Right renal pelvis (tissue), 4 donors: ENCODE data around the gene TSPOAP1. TPM values are rescaled to one million over a fixed set of nuclear protein-coding genes. Genes with fewer than 3 reads are reported as not detected.

Source experiments
- DNase-seq, 4 donors: peaks; one replicate each; pipeline ENCODE4 v3.0.0-alpha.2; 2013; ENCODE audit warnings: low read depth in 4 of 4, low spot score in 3 of 4, missing footprints in 1 of 4
- polyA plus RNA-seq, 4 donors: library from polyadenylated mRNA; unstranded; fragments of 120-200 nt; gene quantifications; one replicate each; pipeline ENCODE4 v1.2.1, GENCODE V29; 2013; ENCODE audit not compliant: insufficient read length in 4 of 4

The TSPOAP1 gene
- polyA plus RNA-seq, 4 donors: 43.2 to 51.4 (median 47.0) TPM

DNA sequence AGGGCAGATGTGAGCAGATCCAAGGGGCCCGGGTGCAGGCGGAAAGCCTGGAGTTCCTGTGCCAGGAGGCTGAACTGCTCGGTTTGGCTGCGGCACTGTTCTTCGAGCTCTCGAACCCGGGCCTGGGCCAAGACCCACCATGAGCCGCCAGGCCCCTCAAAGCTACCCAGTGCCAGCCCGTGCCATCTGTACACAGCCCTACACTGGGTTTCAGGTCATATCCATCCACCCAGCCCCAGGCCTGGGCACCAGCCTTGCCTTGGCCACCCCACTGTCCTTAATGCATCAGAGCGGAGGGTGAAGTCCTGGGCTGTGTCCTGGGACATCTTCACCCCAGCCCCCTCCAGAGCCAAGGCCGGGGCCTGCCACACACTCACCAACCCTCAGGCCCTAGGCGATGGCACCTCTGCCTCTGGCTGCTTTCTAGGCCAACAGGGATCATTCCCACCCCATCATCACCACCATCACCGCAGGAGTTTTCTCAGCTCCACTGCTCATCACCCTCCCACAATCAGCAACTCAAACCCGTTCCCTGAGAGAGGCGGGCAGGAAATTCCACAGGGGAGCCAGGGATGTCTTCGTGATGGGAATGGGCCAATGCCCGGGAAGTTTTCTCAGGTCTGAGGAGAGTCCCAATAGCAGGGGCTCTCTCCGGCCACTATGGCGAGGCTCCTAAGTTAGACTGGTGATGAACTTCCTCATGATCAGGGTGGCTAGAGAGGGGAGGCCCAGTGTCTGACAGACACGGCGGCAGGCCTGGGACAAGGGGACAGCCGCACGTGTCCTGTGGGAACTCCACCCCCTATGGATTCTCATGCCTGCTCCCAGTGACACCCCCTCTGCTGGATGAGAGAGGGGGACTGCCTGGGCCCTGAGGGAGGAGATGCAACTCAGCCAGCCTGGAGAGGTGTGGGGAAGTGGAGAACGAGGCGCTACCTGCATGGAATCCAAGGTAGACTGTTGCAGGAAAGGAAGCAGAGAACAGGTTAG lies 9.1 kb downstream of the TSPOAP1 start:
- DNase-seq: no peak

DNA sequence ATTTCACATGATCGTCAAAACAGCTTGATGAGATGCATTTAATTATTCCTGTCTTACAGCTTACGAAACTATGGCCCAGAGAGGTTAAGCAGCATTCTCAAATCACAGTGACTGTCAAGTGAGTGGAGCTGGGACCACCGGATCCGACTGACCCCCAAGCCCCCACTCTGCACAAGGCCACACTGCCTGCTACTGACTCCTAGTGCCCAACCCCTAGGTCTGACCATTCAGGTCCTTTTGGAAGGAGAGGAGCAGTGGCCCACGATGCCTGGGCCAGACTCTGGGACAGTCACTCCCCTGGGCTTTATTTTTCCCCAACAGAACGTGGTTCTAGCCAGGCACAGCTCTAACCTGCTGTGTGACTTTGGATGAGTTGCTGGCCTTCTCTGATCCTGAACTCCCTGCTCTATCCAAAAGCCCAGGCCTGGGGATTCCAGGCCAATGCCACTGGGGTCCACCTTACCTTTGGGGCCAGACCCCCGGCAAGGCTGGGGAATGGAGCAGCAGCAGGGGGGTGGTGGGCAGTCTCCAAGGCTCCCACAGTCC lies 9.9 kb downstream of the TSPOAP1 start:
- DNase-seq: no peak

DNA sequence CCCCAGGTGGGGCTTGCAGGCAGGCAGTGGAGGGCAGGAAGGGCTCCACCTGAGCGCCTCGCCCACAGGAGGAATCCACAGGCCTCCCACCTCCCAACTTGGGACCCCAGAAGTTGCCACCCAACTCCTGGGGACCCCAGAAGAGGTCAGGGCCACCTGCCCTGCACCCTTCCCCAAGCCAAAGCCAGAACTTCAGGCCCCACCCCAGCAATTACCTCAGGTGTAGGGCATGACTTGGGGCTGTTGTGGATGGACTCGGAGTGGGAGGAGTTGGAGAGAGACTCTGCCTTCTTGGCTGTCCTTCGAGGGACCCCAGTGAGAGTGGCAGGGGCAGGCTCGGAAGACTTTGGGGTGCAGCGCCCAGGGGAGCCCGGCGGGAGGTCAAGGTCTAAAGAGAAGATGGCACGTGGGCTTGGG lies 10.5 kb downstream of the TSPOAP1 start:
- DNase-seq: no peak

DNA sequence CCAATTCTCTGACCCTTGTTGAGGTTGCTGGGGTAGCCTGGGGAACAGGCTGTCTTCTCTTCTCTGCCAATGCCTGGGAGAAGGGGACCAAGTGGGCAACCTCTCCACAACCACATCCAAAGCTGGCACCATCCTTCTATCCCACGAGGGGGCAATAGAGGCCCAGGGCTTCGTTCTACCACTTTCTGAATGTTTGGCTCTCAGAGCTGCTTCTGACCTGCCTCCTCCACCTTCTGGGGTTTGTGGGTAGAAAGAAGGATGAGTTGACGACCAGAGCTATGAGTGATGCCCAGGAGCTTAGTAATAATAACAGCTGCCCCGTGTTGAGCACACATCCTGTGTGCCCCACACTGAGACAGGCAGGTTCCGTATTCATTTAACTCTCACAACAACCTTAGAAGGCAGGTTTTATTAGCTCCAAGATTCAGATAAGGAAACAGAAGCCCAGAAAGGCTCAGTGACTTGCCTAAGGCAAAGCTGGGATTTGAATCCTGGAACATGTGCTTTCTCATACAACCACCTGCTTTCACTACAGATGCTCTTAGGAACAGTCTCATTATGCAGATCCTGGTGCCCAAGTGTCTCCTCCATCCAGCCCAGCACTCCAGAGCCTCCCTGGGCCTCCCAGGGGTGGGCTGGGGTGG lies 11.1 kb downstream of the TSPOAP1 start:
- DNase-seq: no peak

DNA sequence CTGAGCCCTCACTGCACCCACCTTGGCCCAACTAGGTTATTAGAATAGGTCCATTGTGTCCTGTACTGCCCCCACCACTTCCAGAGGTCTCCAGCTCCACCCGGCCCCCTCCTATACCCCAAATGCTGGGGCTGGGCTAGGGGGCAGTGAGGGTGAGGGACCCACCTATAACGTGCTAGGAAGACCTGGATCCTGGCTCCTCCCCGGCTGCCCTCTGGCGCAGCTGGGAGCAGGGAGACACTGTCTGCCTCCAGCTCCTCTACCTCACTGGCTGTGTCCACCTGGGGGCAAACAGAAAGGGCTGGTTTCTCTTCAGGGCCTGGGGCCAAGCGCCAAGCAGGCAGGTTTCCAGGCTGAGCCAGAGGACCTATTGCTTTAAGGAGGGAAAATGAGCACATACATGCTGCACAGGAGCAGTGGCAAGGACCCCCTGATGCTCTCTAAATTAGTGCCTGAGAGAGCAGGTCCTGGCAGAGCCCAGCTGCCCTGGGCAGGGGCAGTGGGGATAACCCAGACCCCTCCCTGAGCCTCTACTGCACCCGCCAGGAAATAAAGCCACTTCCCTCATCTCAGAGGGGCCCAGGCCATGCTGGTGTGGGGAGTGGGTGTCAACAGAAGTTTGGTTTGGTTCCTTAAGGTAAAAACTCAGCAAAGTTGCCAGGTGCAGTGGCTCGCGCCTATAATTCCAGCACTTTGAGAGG lies 12.2 kb downstream of the TSPOAP1 start:
- DNase-seq: no peak

DNA sequence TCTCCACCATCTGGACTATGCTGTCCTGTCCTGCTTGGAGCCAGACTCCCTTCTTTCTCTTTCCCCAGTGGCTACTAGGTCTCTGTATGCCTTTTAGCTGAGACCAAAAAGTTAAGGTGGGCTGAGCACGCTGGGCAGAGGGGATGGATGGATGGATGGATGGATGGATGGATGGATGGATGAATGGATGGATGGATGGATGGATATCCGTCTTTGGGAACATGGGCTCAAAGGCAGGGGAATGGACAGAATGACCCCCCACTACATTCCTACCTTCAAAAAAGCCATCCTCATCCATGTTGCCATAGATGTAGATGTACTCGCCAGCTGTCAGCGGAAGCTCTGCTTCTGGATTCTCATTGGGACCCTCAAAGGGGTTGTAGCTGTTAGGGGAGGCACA lies 12.8 kb downstream of the TSPOAP1 start:
- DNase-seq: no peak

DNA sequence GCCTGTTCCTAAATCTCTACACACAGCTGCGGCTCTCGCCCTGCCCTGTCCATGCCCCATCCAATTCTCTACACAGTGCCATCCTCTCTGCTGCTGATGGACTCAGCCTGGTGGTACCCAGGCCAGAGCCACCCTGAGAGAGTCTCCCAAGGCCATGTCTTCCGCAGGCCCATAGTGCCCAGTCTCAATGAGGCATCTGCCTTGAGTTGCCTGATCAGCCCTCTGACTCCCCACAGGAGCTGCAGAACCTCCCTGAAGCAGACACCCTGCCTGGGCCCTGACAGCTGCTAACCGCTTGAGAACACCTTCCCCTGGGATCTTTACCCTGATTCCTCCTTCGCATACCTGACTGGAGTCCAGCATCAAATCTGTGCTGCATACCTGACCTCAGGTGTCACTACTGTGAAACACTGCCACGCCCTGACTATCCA lies 13.3 kb downstream of the TSPOAP1 start:
- DNase-seq: no peak

DNA sequence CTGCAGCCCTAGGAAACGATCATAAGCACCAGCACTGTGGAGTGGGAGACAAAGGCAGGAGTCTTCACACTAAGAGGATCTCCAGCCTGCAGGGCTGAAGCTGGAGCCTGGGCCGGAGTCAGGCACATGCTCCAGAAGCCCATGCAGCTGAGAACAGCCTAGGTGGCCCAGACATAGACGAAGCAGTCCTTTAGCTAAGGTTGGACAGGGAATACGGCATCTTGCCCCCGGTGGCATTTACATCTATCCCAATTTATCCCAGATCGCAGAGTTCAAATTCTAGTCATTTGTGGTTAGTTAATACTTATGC lies 13.9 kb downstream of the TSPOAP1 start:
- no peak for DNase-seq

DNA sequence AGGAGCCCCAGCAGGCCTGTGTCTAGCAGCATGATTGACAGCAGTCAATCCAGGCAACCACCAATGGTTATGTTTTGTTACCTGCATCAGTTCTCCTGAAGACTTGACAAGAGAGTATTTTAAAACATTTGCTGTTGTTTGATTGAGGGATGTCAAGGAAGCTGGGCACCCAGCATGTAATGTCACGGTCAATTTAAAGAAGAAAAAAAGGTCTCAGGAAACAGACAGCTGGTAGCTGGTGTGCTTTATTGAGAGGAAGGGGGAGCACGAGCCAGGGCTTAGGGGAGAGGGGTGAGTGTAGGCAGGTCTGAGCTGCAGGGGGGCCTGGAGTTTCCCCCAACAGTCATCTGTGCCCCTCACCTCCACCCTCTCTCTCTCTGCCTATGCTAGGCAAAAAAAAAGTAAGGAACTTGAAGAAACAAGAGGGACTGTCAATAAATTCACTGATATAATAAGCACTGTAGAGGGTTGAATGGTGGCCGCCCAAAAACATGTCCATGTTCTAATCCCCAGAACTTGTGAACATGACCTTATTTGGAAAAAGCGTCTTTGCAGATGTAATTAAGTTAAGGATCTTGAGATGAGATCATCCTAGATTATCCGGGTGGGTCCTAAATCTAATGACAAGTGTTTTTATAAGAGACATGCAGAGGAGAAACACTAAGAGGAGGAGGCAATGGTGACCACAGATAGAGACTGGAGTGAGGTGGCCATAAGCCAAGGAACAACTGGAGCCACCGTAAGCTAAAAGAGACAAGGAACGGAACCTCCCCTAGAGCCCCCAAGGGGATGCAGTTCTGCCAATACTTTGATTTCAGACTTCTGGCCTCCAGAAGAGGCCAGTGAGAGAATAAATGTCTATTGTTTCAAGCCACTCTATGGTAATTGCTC lies 14.5 kb downstream of the TSPOAP1 start:
- no peak for DNase-seq

DNA sequence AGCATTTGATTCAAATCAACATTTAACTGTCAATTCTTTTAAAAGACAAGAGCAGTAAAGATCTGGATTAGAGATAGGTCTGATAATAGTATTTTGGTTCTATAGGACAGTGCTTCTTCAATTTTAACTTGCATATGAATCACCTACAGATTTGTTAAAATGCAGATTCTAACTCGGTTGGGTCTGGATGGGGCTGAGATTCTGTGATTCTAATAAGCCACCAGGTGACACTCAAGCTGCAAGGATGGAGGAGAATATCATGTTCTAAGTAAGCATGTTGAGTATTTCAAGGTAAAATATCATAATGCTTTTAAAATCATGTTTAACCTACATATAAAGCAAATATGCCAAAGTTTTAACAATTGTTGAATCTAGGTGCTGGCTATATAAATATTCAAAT lies 15.8 kb downstream of the TSPOAP1 start:
- no peak for DNase-seq

DNA sequence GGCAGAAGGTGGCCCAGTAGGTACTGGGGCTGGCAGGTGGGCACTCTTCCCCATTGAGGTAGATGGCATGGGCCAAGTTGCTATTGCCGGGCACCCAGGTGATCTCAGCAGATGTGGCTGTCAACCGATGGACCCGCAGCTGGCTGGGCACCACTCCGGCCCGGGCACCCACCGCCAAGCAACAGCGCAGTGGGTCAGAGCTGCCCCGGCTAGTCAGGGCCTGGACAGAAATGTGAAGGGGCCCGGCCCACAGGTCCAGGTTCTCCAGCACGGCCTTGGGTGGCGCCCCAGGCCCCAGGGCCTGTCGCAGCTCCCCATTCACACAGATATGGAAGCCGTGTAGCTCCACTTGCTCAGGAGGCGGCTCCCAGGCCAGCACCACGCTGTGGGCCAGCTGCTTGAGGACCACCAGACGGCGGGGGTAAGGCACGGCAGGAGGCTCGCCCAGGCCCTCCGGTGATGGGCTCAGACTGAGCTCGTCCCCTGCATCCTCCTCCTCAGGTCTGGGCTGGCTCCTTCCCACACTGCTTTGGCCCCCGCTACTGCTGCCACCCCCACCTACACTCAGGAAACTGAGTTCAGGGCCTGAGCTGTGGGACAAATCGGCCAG lies 16.5 kb downstream of the TSPOAP1 start:
- DNase-seq: no peak

DNA sequence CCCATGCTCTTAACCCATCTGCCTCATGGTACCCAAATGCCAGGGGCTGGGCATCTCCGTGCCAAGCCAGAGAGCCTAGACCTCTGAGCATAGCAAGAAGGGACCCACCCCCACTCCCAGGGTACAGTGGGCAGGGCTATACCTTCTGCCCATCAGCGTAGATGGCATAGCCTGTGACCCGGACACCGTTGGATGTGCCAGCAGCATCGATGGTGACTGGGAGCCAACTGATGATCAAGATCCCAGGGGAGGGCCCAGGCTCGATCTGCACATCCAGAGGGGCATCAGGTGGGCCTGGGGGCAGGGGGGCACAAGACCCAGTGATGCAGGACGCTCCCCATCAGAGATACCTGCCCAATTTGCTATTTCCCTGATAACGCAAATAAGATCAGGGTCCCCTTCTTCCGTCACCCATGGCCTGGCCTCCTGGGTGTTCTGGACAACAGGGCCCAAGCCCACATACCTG lies 17.1 kb downstream of the TSPOAP1 start:
- no peak for DNase-seq

DNA sequence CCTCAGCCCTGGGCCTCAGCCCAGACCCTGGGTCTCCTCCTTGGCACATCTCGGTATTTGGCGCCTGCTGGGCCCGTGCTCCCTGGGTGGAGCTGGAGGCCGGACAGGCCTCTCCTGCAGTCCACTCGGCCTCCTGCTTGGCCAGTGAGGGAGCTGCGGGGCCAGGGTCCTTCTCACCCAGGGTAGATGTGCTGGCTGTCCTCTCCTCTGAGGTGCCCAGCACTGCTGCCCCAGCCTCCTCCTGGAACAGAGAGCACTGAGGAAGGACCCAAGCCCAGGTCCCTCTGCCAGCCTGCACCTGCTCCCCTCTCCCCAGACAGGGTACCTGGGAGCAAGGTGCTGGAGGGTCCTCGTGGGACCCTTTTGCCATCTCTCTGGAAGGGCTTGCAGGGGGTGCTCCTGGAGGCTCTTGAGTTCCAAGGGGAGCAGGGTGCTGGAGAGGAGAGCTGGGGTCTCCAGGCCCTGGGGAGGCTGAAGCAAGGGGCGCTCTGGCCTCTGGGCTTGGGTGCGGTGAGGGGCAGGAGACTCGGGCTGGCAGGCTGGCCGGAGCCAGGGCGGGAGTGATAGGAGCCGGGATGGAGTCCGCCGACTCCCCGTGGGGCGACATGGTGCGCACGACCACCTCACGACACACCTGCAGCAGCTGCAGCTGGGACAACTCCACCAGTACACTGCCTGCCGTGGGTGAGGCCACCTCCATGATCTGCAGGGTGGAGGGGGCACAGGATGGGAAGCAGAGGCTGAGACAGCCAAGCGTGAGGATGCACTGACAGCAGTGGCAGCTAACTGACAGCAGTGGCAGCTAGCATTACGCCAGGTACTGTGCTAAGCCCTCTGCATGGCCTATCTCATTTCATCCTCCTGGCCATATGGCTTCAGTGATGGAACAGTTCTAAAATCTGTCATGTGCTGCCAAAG lies 17.8 kb downstream of the TSPOAP1 start:
- no peak for DNase-seq

DNA sequence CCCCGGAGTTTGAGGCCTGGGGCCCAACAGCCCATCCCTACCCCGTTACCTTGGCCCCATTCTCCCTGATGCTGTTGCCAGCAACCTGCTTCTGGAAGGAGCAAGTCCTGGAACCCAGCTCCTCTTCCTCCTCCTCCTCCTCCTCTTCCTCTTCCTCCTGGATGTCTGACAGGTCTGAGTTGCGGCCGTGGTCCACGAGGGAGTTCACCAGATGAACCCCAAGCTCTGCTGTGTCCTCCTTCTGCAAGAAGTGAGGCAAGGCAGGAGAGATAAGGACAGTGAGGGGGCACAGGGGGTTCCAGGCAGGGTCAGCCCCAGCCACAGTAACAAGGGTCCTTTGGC lies 18.7 kb downstream of the TSPOAP1 start:
- DNase-seq: no peak

DNA sequence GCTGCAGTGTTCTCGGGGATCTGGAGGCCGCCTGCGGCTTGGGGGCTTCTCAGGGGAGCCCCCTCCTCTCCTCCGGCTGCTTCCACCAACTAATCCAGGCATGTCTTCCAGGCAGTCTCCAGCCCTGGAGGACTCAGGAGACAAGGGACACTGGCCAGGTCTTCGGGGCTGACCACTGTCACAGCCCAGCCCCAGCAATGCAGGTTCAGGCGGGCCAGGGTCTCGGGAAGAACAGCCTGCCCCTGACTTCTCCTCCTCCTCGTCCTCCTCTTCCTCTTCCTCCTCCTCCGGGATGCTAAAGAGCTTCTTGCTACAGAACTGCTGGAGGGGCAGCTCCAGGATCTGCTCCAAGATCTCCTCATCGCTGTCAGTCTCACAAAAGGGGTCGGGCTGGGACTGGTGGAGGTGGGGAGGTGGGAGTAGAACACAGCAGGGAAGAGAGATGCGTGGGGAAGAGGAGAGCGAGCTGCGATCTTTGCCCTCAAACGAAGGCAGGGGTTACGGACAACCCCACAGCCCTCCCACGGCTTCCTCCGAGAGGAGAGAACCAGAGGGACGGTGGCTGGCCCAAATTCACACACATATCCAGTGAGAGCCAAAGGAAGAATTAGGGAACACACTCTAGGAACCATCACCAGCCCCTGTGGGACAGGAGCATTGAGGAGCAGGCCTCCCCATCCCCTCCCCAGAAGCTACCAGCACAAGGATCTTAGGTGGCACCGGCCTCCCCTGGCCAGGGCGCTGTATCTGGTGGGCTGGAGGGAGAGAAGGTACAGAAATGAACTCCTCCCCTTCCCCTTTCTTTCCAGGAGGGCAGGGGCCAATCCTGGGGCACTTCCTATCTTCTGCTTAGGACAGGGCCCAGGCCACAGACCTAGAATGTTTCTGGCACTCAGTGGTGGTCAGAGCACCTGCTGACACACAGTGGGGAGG lies 19.3 kb downstream of the TSPOAP1 start:
- DNase-seq: no peak

DNA sequence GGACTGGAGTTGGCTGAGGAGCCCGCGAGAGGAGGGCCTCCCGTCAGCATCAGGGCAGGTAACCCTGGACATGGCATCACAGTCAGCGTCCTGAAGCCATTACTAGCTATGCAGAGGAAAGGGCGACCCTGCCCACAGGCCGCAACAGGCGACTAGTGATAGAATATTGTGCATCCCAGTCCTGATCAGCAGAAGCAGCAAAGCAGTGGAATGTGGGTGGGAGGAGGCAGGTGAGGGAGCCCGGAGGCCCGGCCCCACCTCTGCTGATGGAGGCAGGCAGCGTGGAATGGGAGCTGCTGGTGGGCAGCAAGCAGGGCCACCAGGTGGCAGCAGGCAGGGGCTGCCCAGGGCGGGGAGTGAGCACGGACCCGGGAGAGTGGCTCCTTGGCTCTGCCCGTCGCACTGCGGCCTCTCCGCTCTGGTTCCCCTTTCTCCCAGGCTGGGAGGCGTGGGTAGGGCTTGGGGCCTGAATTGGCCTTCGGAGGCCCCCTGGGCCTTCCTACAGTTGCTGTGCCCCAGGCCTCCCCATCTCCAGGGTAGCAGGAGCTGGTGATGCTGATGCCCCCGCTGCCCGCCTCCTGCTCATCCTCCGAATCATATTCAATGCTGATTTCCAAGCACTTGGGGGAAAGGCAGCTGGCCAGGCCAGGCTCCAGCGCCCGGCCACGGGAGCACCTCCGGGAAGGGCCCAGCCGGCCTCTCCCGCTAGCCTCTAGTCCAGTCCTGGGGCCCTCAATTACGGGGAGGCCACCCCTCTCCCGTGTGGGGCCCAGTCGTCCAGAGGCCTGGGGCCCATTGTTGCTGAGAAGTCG lies 20.2 kb downstream of the TSPOAP1 start:
- DNase-seq: no peak
